Neuronal stem cell (in vitro differentiated cells): Measurements from ENCODE around the gene IFNA4.
"Not testable (repeated sequence)": the region's sequence is repeated elsewhere in the genome, so short reads cannot be mapped to it uniquely, and the experiment has no call there.

Experiments used
- DNase-seq: peaks from one replicate; pipeline ENCODE4 v3.0.0-alpha.2; 2013; ENCODE audit warnings: low spot score
- H2AFZ ChIP-seq: one replicate; pipeline ENCODE4 v1.6.1; 2013; ENCODE audit warnings: mild to moderate bottlenecking, low read length, inconsistent platforms
- H2AK5ac ChIP-seq: 2 replicates; pipeline ENCODE4 v1.6.1; 2013; ENCODE audit warnings: low read depth, mild to moderate bottlenecking, inconsistent platforms, low read length, moderate library complexity, mixed read lengths
- H2BK120ac ChIP-seq: 2 replicates; pipeline ENCODE4 v1.6.1; 2013; ENCODE audit warnings: low read depth, mild to moderate bottlenecking, inconsistent platforms, low read length, moderate library complexity, mixed read lengths
- H2BK12ac ChIP-seq: one replicate; pipeline ENCODE4 v1.6.1; 2013; ENCODE audit warnings: low read length, inconsistent platforms
- H2BK15ac ChIP-seq: 2 replicates; pipeline ENCODE4 v1.6.1; 2013; ENCODE audit warnings: mild to moderate bottlenecking, low read length, inconsistent platforms, mixed read lengths
- H2BK5ac ChIP-seq: one replicate; pipeline ENCODE4 v1.6.1; 2013; ENCODE audit warnings: inconsistent platforms, mild to moderate bottlenecking, low read length, moderate library complexity
- H3K14ac ChIP-seq: one replicate; pipeline ENCODE4 v1.6.1; 2013; ENCODE audit warnings: low read length, inconsistent platforms
- H3K18ac ChIP-seq: 2 replicates; pipeline ENCODE4 v1.6.1; 2013; ENCODE audit warnings: low read length, inconsistent platforms
- H3K23ac ChIP-seq: 2 replicates; pipeline ENCODE4 v1.6.1; 2013; ENCODE audit warnings: low read depth, mild to moderate bottlenecking, mixed read lengths, low read length, inconsistent platforms; ENCODE audit not compliant: poor library complexity
- H3K27ac ChIP-seq: replicated peaks from 3 replicates; pipeline ENCODE4 v1.5.1; 2013; ENCODE audit warnings: low read length, inconsistent platforms
- H3K27me3 ChIP-seq, 3 experiments: 2 replicates each; pipeline ENCODE4 v1.6.1; 2013; ENCODE audit warnings: low read length in 3 of 3, mild to moderate bottlenecking in 2 of 3, inconsistent platforms in 1 of 3, low read depth in 1 of 3, mixed read lengths in 1 of 3, moderate library complexity in 1 of 3; ENCODE audit not compliant: control insufficient read depth in 3 of 3, insufficient read depth in 3 of 3
- H3K36me3 ChIP-seq, 2 donors: replicated peaks in 1 of 2; 2 replicates each; pipeline ENCODE4 v1.6.1; 2013; ENCODE audit warnings: low read length in 2 of 2; ENCODE audit not compliant: control insufficient read depth in 2 of 2, insufficient read depth in 2 of 2
- H3K4ac ChIP-seq: 2 replicates; pipeline ENCODE4 v1.6.1; 2013; ENCODE audit warnings: inconsistent platforms, mild to moderate bottlenecking, low read length, moderate library complexity
- H3K4me1 ChIP-seq, 2 donors: 1 replicate in 1 of 2; 2 replicates in 1 of 2; pipeline ENCODE4 v1.6.1; 2013; ENCODE audit warnings: low read length in 2 of 2, low read depth in 1 of 2; ENCODE audit not compliant: control insufficient read depth in 2 of 2, insufficient read depth in 1 of 2
- H3K4me2 ChIP-seq: one replicate; pipeline ENCODE4 v1.6.1; 2013; ENCODE audit warnings: mild to moderate bottlenecking, low read length, inconsistent platforms; ENCODE audit not compliant: insufficient read depth, poor library complexity, severe bottlenecking
- H3K4me3 ChIP-seq, 2 donors: 2 replicates each; pipeline ENCODE4 v1.5.1; 2013; ENCODE audit warnings: low read length in 2 of 2, mild to moderate bottlenecking in 2 of 2, inconsistent platforms in 1 of 2, moderate library complexity in 1 of 2
- H3K79me1 ChIP-seq: one replicate; pipeline ENCODE4 v1.6.1; 2013; ENCODE audit warnings: low read depth, mild to moderate bottlenecking, inconsistent platforms, low read length, moderate library complexity
- H3K9ac ChIP-seq: one replicate; pipeline ENCODE4 v1.6.1; 2013; ENCODE audit warnings: mild to moderate bottlenecking, low read depth, low read length, inconsistent platforms; ENCODE audit not compliant: poor library complexity
- H3K9me3 ChIP-seq, 2 donors: replicated peaks in 1 of 2; 2 replicates each; pipeline versions ENCODE3 to v1.6.1; 2013; ENCODE audit warnings: low read length in 2 of 2, mild to moderate bottlenecking in 2 of 2, inconsistent platforms in 1 of 2, low read depth in 1 of 2, mixed read lengths in 1 of 2, moderate library complexity in 1 of 2; ENCODE audit not compliant: control insufficient read depth in 2 of 2, insufficient read depth in 1 of 2
- H4K8ac ChIP-seq: one replicate; pipeline ENCODE4 v1.6.1; 2013; ENCODE audit warnings: low read depth, mild to moderate bottlenecking, inconsistent platforms, low read length, moderate library complexity
- H4K91ac ChIP-seq: one replicate; pipeline ENCODE4 v1.6.1; 2013; ENCODE audit warnings: low read length, low read depth, mild to moderate bottlenecking, inconsistent platforms; ENCODE audit not compliant: poor library complexity
- WGBS, 2 donors: extraction: QIAGEN DNeasy Blood & Tissue Kit; methylation state at CpG; one replicate each; pipeline ENCODE4 v1.1.7; 2013; ENCODE audit warnings: missing lambda C conversion rate in 2 of 2, mixed read lengths in 1 of 2; ENCODE audit not compliant: insufficient read length in 2 of 2, insufficient replicate concordance in 1 of 2; ENCODE audit errors: extremely low coverage in 2 of 2; 5-methylcytosine and 5-hydroxymethylcytosine counted together

Gene IFNA4

GRCh38 chr9:21212160-21212559, 24.8 kb upstream of the IFNA4 start:
- not testable (repeated sequence) for H3K4ac ChIP-seq, H3K4me1 ChIP-seq, H3K18ac ChIP-seq, H3K23ac ChIP-seq, H4K8ac ChIP-seq, H2BK15ac ChIP-seq, H3K36me3 ChIP-seq, H3K9me3 ChIP-seq, H2AFZ ChIP-seq, H3K27ac ChIP-seq, H2BK5ac ChIP-seq, H2BK12ac ChIP-seq, H3K4me2 ChIP-seq, H3K14ac ChIP-seq, H2AK5ac ChIP-seq, H3K27me3 ChIP-seq, H3K79me1 ChIP-seq, H2BK120ac ChIP-seq, H3K9ac ChIP-seq, H3K4me3 ChIP-seq, H4K91ac ChIP-seq, DNase-seq
- no CpG with 5 or more reads among the region's 2 CpGs for WGBS, 2 donors

- not testable (repeated sequence) for H2AFZ ChIP-seq, H2BK120ac ChIP-seq, H3K4ac ChIP-seq, H2BK5ac ChIP-seq, H2AK5ac ChIP-seq, H2BK15ac ChIP-seq, H4K8ac ChIP-seq, H3K79me1 ChIP-seq, H3K18ac ChIP-seq, H3K9me3 ChIP-seq, DNase-seq, H3K14ac ChIP-seq, H4K91ac ChIP-seq, H3K4me2 ChIP-seq, H3K36me3 ChIP-seq, H3K23ac ChIP-seq, H2BK12ac ChIP-seq, H3K9ac ChIP-seq, H3K4me1 ChIP-seq, H3K4me3 ChIP-seq, H3K27ac ChIP-seq, H3K27me3 ChIP-seq
- WGBS, 2 donors: no CpG with 5 or more reads among the region's 2 CpGs
Measured at GRCh38 chr9:21210782-21211181, 23.4 kb upstream of the IFNA4 start.

DNA sequence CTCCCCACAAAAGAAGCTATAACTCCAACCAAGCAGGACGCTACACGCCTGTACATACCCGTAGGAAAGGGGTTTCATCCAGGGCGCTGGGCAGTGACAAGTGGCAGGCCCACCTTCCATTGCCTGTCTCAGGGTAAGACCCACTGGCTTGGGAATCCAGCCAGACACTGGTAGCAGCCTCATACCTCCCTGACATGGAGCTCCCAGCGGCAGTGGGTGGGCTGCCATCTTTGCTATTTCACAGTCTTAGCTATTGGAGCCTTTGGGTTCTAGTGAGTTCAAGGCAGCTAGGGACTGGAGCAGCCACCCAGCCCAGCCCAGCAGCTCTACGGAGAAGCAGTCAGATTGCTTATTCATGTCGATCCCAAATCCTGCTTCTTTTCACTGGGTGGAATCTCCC, 22.9 kb upstream of the IFNA4 start:
- Histone ChIP-seq H2BK12ac (no peak overlapping the region), H3K4ac (no peak overlapping the region), H2BK15ac (no peak overlapping the region), H3K4me3 (no peak overlapping the region), H2BK5ac (no peak overlapping the region), H3K23ac (no peak overlapping the region), H4K8ac (no peak overlapping the region), H2AFZ (no peak overlapping the region), H3K9me3 (no peaks in the 10 kb centered on the region), H2BK120ac (no peak overlapping the region), H3K36me3 (no peaks in the 10 kb centered on the region), H3K9ac (no peak overlapping the region), H3K4me2 (no peak overlapping the region), H3K27me3 (no peaks in the 10 kb centered on the region), H3K79me1 (no peaks in the 10 kb centered on the region), H2AK5ac (no peak overlapping the region), H3K14ac (no peak overlapping the region), H3K4me1 (peaks cover 0 to 8% of the 10 kb centered on the region in 2 donors), H3K27ac (no peak overlapping the region), H3K18ac (peak overlapping the region; percentile 59), H4K91ac (no peak overlapping the region)
- WGBS, 2 donors: no CpG with 5 or more reads among the region's 7 CpGs
- no peak for DNase-seq

DNA sequence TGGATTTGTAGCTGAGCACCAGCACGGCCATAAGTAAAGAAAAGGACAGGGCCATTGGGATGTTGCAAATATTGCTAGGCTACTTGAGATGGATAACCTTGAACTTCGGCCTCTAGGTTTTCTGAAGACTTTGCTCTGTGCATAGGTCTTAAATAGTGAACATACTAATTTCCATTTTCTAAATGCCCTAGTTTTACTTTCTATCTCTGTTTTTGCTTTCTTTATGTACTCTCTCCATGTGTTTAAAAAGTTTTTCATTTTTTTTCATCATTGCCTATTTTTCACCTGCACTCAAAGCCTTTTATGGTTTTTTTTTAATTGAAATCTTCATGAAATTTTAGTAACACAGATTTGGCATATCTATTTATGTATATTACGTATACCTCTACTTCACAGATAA, 19.7 kb upstream of the IFNA4 start, which contains the start of gene IFNA10:
Gene IFNA10 (minus strand): TSS at position 101 of the 400 bp plus-strand sequence. CDS start 46 bp downstream, at position 55.
- H3K9me3 ChIP-seq, H3K79me1 ChIP-seq, H3K4me2 ChIP-seq, H3K27me3 ChIP-seq, H4K91ac ChIP-seq, H2AK5ac ChIP-seq, H4K8ac ChIP-seq, H2BK15ac ChIP-seq, DNase-seq, H3K4ac ChIP-seq, H3K36me3 ChIP-seq, H2BK120ac ChIP-seq, H2BK12ac ChIP-seq, H3K4me3 ChIP-seq, H2BK5ac ChIP-seq, H3K9ac ChIP-seq, H2AFZ ChIP-seq, H3K14ac ChIP-seq, H3K23ac ChIP-seq, H3K4me1 ChIP-seq, H3K27ac ChIP-seq, H3K18ac ChIP-seq: not testable (repeated sequence)
- no CpG with 5 or more reads among the region's 3 CpGs for WGBS, 2 donors
